SK-N-MC (cell line): ENCODE results near the gene SUSD5.

Experiments
- EZH2 ChIP-seq: fragments of 200-600 bp; sonication (generic); IDR thresholded peaks from one replicate; pipeline ENCODE4 v1.6.1; 2017; ENCODE audit warnings: antibody characterized with exemption
- FOXP2 ChIP-seq: optimal IDR thresholded peaks from 2 replicates; pipeline ENCODE3; 2011; ENCODE audit warnings: mild to moderate bottlenecking, moderate library complexity; ENCODE audit not compliant: insufficient read depth; ENCODE audit errors: extremely low read length, control extremely low read depth
- POLR2AphosphoS5 ChIP-seq: IDR thresholded peaks from 2 replicates; pipeline ENCODE4 v1.6.1; 2012; ENCODE audit warnings: mild to moderate bottlenecking, low read depth, low read length, borderline replicate concordance

GRCh38 chr3:33130144-33130543 is 88.5 kb downstream of the SUSD5 start:
- no peak for TF ChIP-seq POLR2AphosphoS5
- no peak for TF ChIP-seq EZH2
- no peak for TF ChIP-seq FOXP2
